BE2C (cell line): ENCODE measurements around the gene SPON1.
A peak's percentile ranks its signal among the peaks of the same experiment; 100 is the strongest.

Experiments
- DNase-seq: peaks from one replicate; pipeline ENCODE4 v3.0.0-alpha.2; 2020
- H3K27me3 ChIP-seq: fragments of 250-450 bp; sonication (Bioruptor Pico); 2 replicates; pipeline ENCODE4 v1.5.1; 2020; ENCODE audit warnings: mild to moderate bottlenecking
- H3K36me3 ChIP-seq: fragments of 250-450 bp; sonication (Bioruptor Pico); 2 replicates; pipeline ENCODE4 v1.5.1; 2020; ENCODE audit warnings: mild to moderate bottlenecking
- H3K4me1 ChIP-seq: fragments of 250-450 bp; sonication (Bioruptor Pico); 2 replicates; pipeline ENCODE4 v1.5.1; 2020
- H3K4me3 ChIP-seq: 2 replicates; pipeline ENCODE4 v1.5.1; 2011; ENCODE audit warnings: low read depth, low read length
- H3K9me3 ChIP-seq: fragments of 250-450 bp; sonication (Bioruptor Pico); 2 replicates; pipeline ENCODE4 v1.5.1; 2020
- CTCF ChIP-seq: IDR thresholded peaks from 2 replicates; pipeline ENCODE4 v1.5.1; 2012; ENCODE audit warnings: mild to moderate bottlenecking, low read depth, low read length

The SPON1 gene

DNA sequence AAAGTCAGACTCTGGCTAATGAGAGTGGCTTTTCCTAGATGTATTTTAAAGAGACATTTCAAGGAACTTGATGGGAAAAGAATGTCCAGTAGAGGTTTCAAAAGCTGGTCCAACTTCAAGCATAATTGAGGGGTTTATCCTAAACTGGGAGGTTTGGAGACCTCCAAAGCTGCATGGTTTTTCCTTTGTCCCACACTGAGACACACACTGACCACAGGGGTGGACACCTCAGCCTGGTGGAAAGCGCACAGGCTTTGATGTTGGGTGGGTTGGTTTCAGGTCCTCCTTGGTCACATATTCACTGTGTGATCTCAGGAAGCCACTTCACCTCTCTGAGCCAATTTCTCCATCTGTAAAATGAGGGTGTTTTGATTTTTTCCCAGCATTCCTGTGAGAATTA lies 4.0 kb downstream of the SPON1 start:
- TF ChIP-seq CTCF, result no peak
- Histone ChIP-seq H3K4me3 (no peak overlapping the region), H3K27me3 (peaks cover 32% of the 10 kb centered on the region), H3K4me1 (no peaks in the 10 kb centered on the region), H3K36me3 (no peaks in the 10 kb centered on the region), H3K9me3 (no peaks in the 10 kb centered on the region)
- DNase-seq, result no peak

DNA sequence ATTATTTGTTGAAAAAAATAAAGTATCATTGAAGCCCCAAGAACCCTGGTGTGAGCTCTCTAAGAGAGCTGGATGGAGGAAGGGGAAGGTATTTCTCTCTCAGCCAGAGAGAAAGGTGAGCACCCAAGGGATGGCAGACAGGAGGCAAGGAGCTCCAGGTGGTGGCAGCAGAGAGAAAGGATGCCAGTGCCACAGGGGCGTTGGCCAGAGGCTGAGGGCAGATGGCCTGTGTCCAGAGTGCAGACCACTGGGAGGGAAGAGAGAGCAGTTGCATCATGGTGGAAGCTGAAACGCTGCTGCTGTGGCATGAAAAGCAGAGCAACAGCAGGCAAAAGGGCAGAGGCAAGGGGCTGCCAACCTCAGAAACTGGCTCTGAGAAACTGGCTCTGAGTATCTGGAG lies 8.5 kb downstream of the SPON1 start:
- peak; percentile 29 for TF ChIP-seq CTCF
- Histone ChIP-seq H3K27me3 (no peaks in the 10 kb centered on the region), H3K4me1 (no peaks in the 10 kb centered on the region), H3K36me3 (no peaks in the 10 kb centered on the region), H3K9me3 (no peaks in the 10 kb centered on the region), H3K4me3 (no peak overlapping the region)
- DNase-seq, result no peak

DNA sequence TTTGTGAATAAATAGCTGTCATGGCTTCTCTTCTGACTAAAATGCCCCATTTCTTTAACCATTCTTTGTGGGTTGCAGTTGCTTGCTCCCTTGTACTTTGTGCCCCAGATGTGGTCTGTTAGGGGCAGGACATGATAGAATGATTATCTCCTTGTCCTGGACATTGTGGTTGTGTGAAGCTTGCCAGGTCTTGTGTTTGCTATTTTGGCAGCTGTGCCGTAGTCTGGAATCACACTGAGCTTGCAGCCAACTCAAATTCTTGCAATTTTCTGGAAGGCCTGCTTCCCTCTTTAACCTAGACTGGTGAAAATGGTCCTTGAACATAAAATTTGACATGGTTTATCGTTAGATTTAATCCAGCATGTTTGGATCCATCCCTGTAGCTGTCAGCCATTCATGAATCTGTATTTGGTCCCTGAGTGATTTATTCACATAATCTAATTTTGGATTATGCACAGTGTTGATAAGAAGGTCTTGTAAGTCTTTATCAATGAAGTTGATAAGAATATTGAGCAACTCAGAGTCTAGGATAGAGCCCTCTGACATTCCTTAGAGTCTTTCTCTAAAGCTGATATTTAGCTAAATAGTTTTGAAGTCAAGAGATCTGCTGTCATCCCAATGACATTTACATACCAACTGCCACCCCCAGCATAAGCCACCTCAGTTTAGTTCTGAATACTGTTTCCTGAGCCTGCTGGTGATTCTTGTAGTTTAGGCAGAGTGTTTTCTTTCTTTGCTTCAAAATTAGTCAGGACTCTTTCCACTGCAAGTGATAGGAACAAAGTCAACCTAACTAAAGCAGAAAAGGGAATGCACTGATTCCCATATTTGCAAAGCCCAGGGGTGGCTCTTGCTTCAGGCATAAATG lies 9.8 kb downstream of the SPON1 start:
- no peak for TF ChIP-seq CTCF
- H3K9me3 ChIP-seq, result no peaks in the 10 kb centered on the region
- H3K27me3 ChIP-seq, result no peaks in the 10 kb centered on the region
- DNase-seq, result no peak
- no peaks in the 10 kb centered on the region for H3K4me1 ChIP-seq
- H3K36me3 ChIP-seq, result no peaks in the 10 kb centered on the region
- H3K4me3 ChIP-seq, result no peak overlapping the region

GRCh38 chr11:13972944-13973343 lies 10.4 kb downstream of the SPON1 start:
- H3K4me1 ChIP-seq, result no peaks in the 10 kb centered on the region

GRCh38 chr11:13974631-13975030 lies 12.1 kb downstream of the SPON1 start:
- no peak for TF ChIP-seq CTCF
- Histone ChIP-seq H3K36me3 (no peaks in the 10 kb centered on the region), H3K4me3 (no peak overlapping the region), H3K27me3 (no peaks in the 10 kb centered on the region), H3K4me1 (no peaks in the 10 kb centered on the region), H3K9me3 (no peaks in the 10 kb centered on the region)
- no peak for DNase-seq

More at GRCh38 chr11:13972944-13973343, 10.4 kb downstream of the SPON1 start:
- Histone ChIP-seq H3K27me3 (no peaks in the 10 kb centered on the region), H3K4me3 (no peak overlapping the region), H3K36me3 (no peaks in the 10 kb centered on the region), H3K9me3 (no peaks in the 10 kb centered on the region)
- no peak for DNase-seq
- no peak for TF ChIP-seq CTCF

DNA sequence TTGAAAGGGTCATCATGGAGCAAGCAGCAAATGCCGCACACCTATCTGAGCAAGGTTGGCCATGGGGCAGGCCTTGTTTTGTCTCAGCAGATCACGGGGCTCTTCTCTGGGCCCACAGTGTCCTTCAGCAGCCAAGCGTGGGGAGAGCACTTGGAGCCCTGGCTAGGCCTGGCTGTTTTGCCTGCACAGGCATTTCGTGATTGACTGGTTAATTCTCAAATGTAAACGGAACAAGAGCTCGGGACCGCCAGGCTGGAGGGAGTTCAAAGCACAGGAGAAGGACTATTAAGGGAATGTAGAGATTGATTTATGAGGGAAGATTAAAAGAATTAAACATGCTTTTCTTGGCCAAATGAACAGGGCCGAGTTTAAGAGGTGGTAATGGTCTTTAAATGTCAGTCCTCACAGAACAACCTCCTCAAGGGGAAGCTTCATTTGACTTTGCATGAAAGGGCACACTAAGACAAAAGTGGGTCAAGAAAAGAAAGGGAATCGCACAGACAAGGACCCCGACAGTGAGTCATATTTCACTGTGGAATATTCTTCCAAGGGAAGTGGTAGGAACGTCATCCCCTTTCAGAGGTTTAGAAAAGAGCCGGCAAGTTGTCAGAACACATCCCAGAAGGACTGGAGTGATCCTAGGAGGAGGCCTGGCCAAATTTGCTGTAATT lies 20.7 kb downstream of the SPON1 start:
- no peak for DNase-seq
- no peaks in the 10 kb centered on the region for H3K27me3 ChIP-seq
- H3K36me3 ChIP-seq, result no peaks in the 10 kb centered on the region
- H3K9me3 ChIP-seq, result no peaks in the 10 kb centered on the region
- no peak overlapping the region for H3K4me3 ChIP-seq
- TF ChIP-seq CTCF, result no peak
- H3K4me1 ChIP-seq, result no peaks in the 10 kb centered on the region
